Tibial nerve (tissue), 4 donors: Measurements from ENCODE around the gene RAC2. TPM values are rescaled to one million over a fixed set of nuclear protein-coding genes. Genes with fewer than 3 reads are reported as not detected.

Source experiments
- DNase-seq, 2 donors: peaks; one replicate each; pipeline ENCODE4 v3.0.0-alpha.2; 2019; ENCODE audit warnings: low spot score in 2 of 2
- H3K27ac ChIP-seq, 4 donors: fragments of 200-600 bp; sonication (generic) in 3 of 4; one replicate each; pipeline ENCODE4 v1.5.1; 2017 to 2019; ENCODE audit warnings: mild to moderate bottlenecking in 1 of 4
- H3K27me3 ChIP-seq, 2 donors: fragments of 200-600 bp; sonication (generic) in 1 of 2; one replicate each; pipeline versions ENCODE4 v1.5.1 to v1.6.0; 2017 to 2019
- H3K36me3 ChIP-seq, 3 donors: fragments of 200-600 bp; sonication (generic); one replicate each; pipeline ENCODE4 v1.5.1; 2018 to 2019
- H3K4me1 ChIP-seq, 4 donors: fragments of 200-600 bp; sonication (generic) in 3 of 4; one replicate each; pipeline ENCODE4 v1.5.1; 2017 to 2019
- H3K4me3 ChIP-seq, 4 donors: fragments of 200-600 bp; sonication (generic) in 3 of 4; one replicate each; pipeline ENCODE4 v1.5.1; 2017 to 2019; ENCODE audit warnings: mild to moderate bottlenecking in 1 of 4, moderate library complexity in 1 of 4
- H3K9me3 ChIP-seq, 4 donors: fragments of 200-600 bp; sonication (generic) in 3 of 4; one replicate each; pipeline ENCODE4 v1.5.1; 2017 to 2019
- CTCF ChIP-seq, 5 experiments: fragments of 200-600 bp in 3 of 5; fragments of 450-650 bp in 2 of 5; sonication (generic) in 3 of 5; IDR thresholded peaks; one replicate each; pipeline ENCODE4 v1.5.1; 2016 to 2019; ENCODE audit warnings: antibody characterized with exemption in 5 of 5, mild to moderate bottlenecking in 3 of 5, moderate library complexity in 2 of 5
- EP300 ChIP-seq, 2 donors: sonication (generic); formaldehyde crosslinking; IDR thresholded peaks; one replicate each; pipeline ENCODE4 v1.6.1; 2017; ENCODE audit warnings: antibody characterized with exemption in 2 of 2, mild to moderate bottlenecking in 1 of 2
- POLR2A ChIP-seq, 2 donors: fragments of 450-650 bp; IDR thresholded peaks; one replicate each; pipeline ENCODE4 v1.6.1; 2017; ENCODE audit warnings: antibody characterized with exemption in 2 of 2, mild to moderate bottlenecking in 2 of 2, moderate library complexity in 2 of 2
- WGBS, 2 donors: methylation state at CpG; one replicate each; pipeline ENCODE4 v1.1.5; 2018; 5-methylcytosine and 5-hydroxymethylcytosine counted together
- total RNA-seq, 4 donors: library from RNA; depleted of rRNA; stranded (reverse); fragments of >200 nt; gene quantifications; one replicate each; pipeline ENCODE4 v1.1.0, GENCODE V29; 2016

The RAC2 gene
- total RNA-seq, 4 donors from 2014 or later, result 6.3 to 18.6 (median 7.8) TPM

- Histone ChIP-seq H3K27me3 (peaks cover 0 to 33% of the 10 kb centered on the region in 2 donors), H3K9me3 (peaks cover 0 to 5% (median 0%) of the 10 kb centered on the region in 4 donors), H3K27ac (peak overlapping the region in 1 of 4 donors; percentile 77), H3K36me3 (no peaks in the 10 kb centered on the region), H3K4me1 (no peaks in the 10 kb centered on the region), H3K4me3 (peak overlapping the region in 2 of 4 donors; percentile 43 to 48)
- WGBS, 2 donors, result 26 to 28% methylated on average over 4 to 14 of the region's 14 CpGs
- peak in 1 of 2 donors; percentile 45 for DNase-seq
- TF ChIP-seq CTCF (IDR thresholded peaks at IDR 0.05) (no peak), EP300 (IDR thresholded peaks at IDR 0.05) (peak in 1 of 2 donors; percentile 74)
These were observed 40.8 kb upstream of the RAC2 start for GRCh38 chr22:37284805-37285355.

GRCh38 chr22:37284126-37284804 lies 40.2 kb upstream of the RAC2 start:
- no peak for TF ChIP-seq POLR2A (IDR thresholded peaks at IDR 0.05)
- no peak for TF ChIP-seq CTCF (IDR thresholded peaks at IDR 0.05)
- TF ChIP-seq EP300 (IDR thresholded peaks at IDR 0.05), result no peak
- peaks cover 0 to 33% of the 10 kb centered on the region in 2 donors for H3K27me3 ChIP-seq
- peaks cover 0 to 5% (median 0%) of the 10 kb centered on the region in 4 donors for H3K9me3 ChIP-seq
- WGBS, 2 donors, result 40 to 46% methylated on average over 4 to 9 of the region's 9 CpGs
- no peaks in the 10 kb centered on the region for H3K4me1 ChIP-seq
- no peak for DNase-seq
- H3K36me3 ChIP-seq, result no peaks in the 10 kb centered on the region
- peak overlapping the region in 2 of 4 donors; percentile 19 to 77 for H3K27ac ChIP-seq
- peak overlapping the region in 2 of 4 donors; percentile 43 to 48 for H3K4me3 ChIP-seq

GRCh38 chr22:37283393-37283937 lies 39.4 kb upstream of the RAC2 start:
- WGBS, 2 donors, result 38 to 47% methylated on average over 7 to 8 of the region's 8 CpGs
- H3K27me3 ChIP-seq, result peaks cover 0 to 33% of the 10 kb centered on the region in 2 donors
- no peaks in the 10 kb centered on the region for H3K36me3 ChIP-seq
- DNase-seq, result no peak
- no peaks in the 10 kb centered on the region for H3K4me1 ChIP-seq
- TF ChIP-seq EP300 (IDR thresholded peaks at IDR 0.05), result no peak
- peak in 2 of 5 experiments; percentile 12 to 15 for TF ChIP-seq CTCF (IDR thresholded peaks at IDR 0.05)
- peak overlapping the region in 2 of 4 donors; percentile 43 to 48 for H3K4me3 ChIP-seq
- peaks cover 0 to 5% (median 0%) of the 10 kb centered on the region in 4 donors for H3K9me3 ChIP-seq
- H3K27ac ChIP-seq, result peak overlapping the region in 2 of 4 donors; percentile 19 to 77

DNA sequence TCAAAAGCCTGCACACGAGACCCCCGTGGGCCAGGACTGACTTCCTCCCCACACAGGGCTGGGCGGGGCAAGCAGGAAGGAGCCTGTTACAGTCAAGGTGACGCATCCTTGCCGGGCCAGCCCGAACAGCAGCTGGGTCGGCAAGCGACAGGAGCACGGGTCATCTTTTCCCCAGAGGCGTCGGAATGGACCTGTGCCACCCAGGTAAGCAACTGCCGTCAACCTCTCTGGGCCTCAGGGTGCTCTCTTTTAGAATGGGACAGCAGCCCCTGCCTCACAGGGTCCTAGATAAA lies 38.3 kb upstream of the RAC2 start, which contains the start of gene CYTH4:
TSS of gene CYTH4 (plus strand) at position 124 of the 293 bp plus-strand sequence. CDS start at position 186, 62 bp downstream.
- TF ChIP-seq POLR2A (IDR thresholded peaks at IDR 0.05) (no peak), CTCF (IDR thresholded peaks at IDR 0.05) (no peak), EP300 (IDR thresholded peaks at IDR 0.05) (no peak)
- Histone ChIP-seq H3K27me3 (peaks cover 0 to 33% of the 10 kb centered on the region in 2 donors), H3K9me3 (peaks cover 0 to 5% (median 0%) of the 10 kb centered on the region in 4 donors), H3K36me3 (no peaks in the 10 kb centered on the region), H3K4me3 (peak within 1 kb of the TSS; percentile 10 to 48 (median 26)), H3K4me1 (no peaks in the 10 kb centered on the region), H3K27ac (peak within 1 kb of the TSS in 2 of 4 donors; percentile 58 to 77)
- no peak for DNase-seq
- WGBS, 2 donors, result 33 to 49% methylated on average over 12 of the region's 12 CpGs
